Activated CD4-positive, alpha-beta T cell treated with anti-CD3 and anti-CD28 coated beads for 4 hours (primary cell): ENCODE data around the gene TMEM144.

Experiments used
- DNase-seq, 2 donors: peaks; one replicate each; pipeline ENCODE4 v3.0.0-alpha.2; 2020

Gene TMEM144

GRCh38 chr4:158209825-158210807 lies at the start of gene TMEM144:
Gene TMEM144, plus strand, starts transcription at chr4:158210486. Its CDS starts 2,182 bp downstream, at chr4:158212668.
- DNase-seq = peak; percentile 17 to 19

GRCh38 chr4:158161551-158162354 lies 48.5 kb upstream of the TMEM144 start:
- no peak for DNase-seq

- no peak for DNase-seq
These were observed 47.7 kb upstream of the TMEM144 start for GRCh38 chr4:158162631-158163030.

GRCh38 chr4:158163941-158164767 lies 46.1 kb upstream of the TMEM144 start:
- DNase-seq = no peak

- no peak for DNase-seq
These were observed 45.5 kb upstream of the TMEM144 start for GRCh38 chr4:158164768-158165213.

GRCh38 chr4:158166701-158167100 lies 43.6 kb upstream of the TMEM144 start:
- DNase-seq = no peak

GRCh38 chr4:158168606-158169005 lies 41.7 kb upstream of the TMEM144 start:
- no peak for DNase-seq

GRCh38 chr4:158169506-158169905 lies 40.8 kb upstream of the TMEM144 start:
- no peak for DNase-seq

GRCh38 chr4:158169931-158170690 lies 40.2 kb upstream of the TMEM144 start:
- no peak for DNase-seq

GRCh38 chr4:158170691-158171561 lies 39.4 kb upstream of the TMEM144 start:
- no peak for DNase-seq

GRCh38 chr4:158172261-158173258 lies 37.7 kb upstream of the TMEM144 start, which contains the start of gene GASK1B:
Gene GASK1B, minus strand, starts transcription at chr4:158173025. Its CDS starts 1,650 bp downstream, at chr4:158171375.
- DNase-seq = no peak

GRCh38 chr4:158176108-158176507 lies 34.2 kb upstream of the TMEM144 start:
- DNase-seq = no peak

GRCh38 chr4:158176776-158177175 lies 33.5 kb upstream of the TMEM144 start:
- no peak for DNase-seq

GRCh38 chr4:158179465-158179864 lies 30.8 kb upstream of the TMEM144 start:
- no peak for DNase-seq

- DNase-seq = no peak
These were observed 28.4 kb upstream of the TMEM144 start for GRCh38 chr4:158181906-158182305.

GRCh38 chr4:158182736-158183135 lies 27.6 kb upstream of the TMEM144 start:
- no peak for DNase-seq

GRCh38 chr4:158186815-158187214 lies 23.5 kb upstream of the TMEM144 start:
- no peak for DNase-seq

GRCh38 chr4:158189422-158189821 lies 20.9 kb upstream of the TMEM144 start:
- DNase-seq = no peak

- DNase-seq = no peak
These were observed 19.6 kb upstream of the TMEM144 start for GRCh38 chr4:158190718-158191117.
